Endothelial cell of umbilical vein (primary cell): ENCODE measurements around the gene KL. TPM values are rescaled to one million over a fixed set of nuclear protein-coding genes. Genes with fewer than 3 reads are reported as not detected.

Experiments used
- BruUV-seq: library from RNA; stranded (reverse); fragments of 400-500 nt; replicated peaks from 2 replicates; lab custom pipeline; 2021; lab: Mats Ljungman, UMichigan
- CTCF ChIA-PET: fragments of 300-600, 350-600 bp; sonication (Branson Sonifier 250); formaldehyde crosslinking; loops from one replicate; lab custom pipeline; 2021; ENCODE audit warnings: antibody characterized with exemption, inconsistent platforms; lab: Charles Lee
- POLR2A ChIA-PET: fragments of 300-600, 350-600 bp; sonication (Branson Sonifier 250); formaldehyde crosslinking; loops from one replicate; lab custom pipeline; 2021; ENCODE audit warnings: antibody characterized with exemption, inconsistent platforms; lab: Charles Lee
- DNase-seq: peaks from one replicate; pipeline ENCODE4 v3.0.0-alpha.2; 2011; ENCODE audit warnings: low read depth, low spot score
- FAIRE-seq: peaks from 2 replicates; lab custom pipeline; 2011; peaks lifted over from hg19 to GRCh38; lab: Jason Lieb, UNC
- H2AFZ ChIP-seq: 2 replicates; pipeline ENCODE4 v1.6.0; 2012; ENCODE audit warnings: low read depth, low read length, control low read depth, inconsistent platforms
- H3K27ac ChIP-seq: 2 replicates; pipeline ENCODE4 v1.5.1; 2011; ENCODE audit warnings: low read depth, mild to moderate bottlenecking, control low read depth, low read length, moderate library complexity; ENCODE audit not compliant: insufficient read depth
- H3K27me3 ChIP-seq, 2 experiments: 2 replicates each; pipeline versions ENCODE4 v1.6.0 to v1.6.1; 2011; ENCODE audit warnings: low read length in 2 of 2, mixed read lengths in 1 of 2; ENCODE audit not compliant: control insufficient read depth in 2 of 2, insufficient read depth in 2 of 2
- H3K36me3 ChIP-seq, 2 experiments: 2 replicates in 1 of 2; 3 replicates in 1 of 2; pipeline ENCODE4 v1.5.1; 2011; ENCODE audit warnings: low read length in 2 of 2, mild to moderate bottlenecking in 1 of 2, moderate library complexity in 1 of 2; ENCODE audit not compliant: control insufficient read depth in 2 of 2, insufficient read depth in 2 of 2; ENCODE audit errors: extremely low read depth in 1 of 2
- H3K4me1 ChIP-seq: 3 replicates; pipeline ENCODE4 v1.5.1; 2011; ENCODE audit warnings: mild to moderate bottlenecking, low read length; ENCODE audit not compliant: control insufficient read depth, insufficient read depth; ENCODE audit errors: extremely low read depth
- H3K4me2 ChIP-seq: 2 replicates; pipeline ENCODE4 v1.6.1; 2011; ENCODE audit warnings: low read length, control low read depth, mixed read lengths; ENCODE audit not compliant: insufficient read depth
- H3K4me3 ChIP-seq, 3 experiments: fragments of 200-600 bp in 1 of 3; sonication (generic), shearing (Covaris generic) in 1 of 3; replicated peaks in 1 of 3; 2 replicates each; pipeline ENCODE4 v1.5.1; 2011 to 2016; ENCODE audit warnings: control low read depth in 3 of 3, low read length in 3 of 3, mild to moderate bottlenecking in 2 of 3, inconsistent platforms in 1 of 3, low read depth in 1 of 3, moderate library complexity in 1 of 3; ENCODE audit not compliant: insufficient read depth in 1 of 3
- H3K79me2 ChIP-seq: 2 replicates; pipeline ENCODE4 v1.6.0; 2012; ENCODE audit warnings: low read length, inconsistent platforms; ENCODE audit not compliant: control insufficient read depth, insufficient read depth
- H3K9ac ChIP-seq: replicated peaks from 2 replicates; pipeline ENCODE3; 2011; ENCODE audit warnings: low read length, control low read depth; ENCODE audit not compliant: insufficient read depth; ENCODE audit errors: extremely low read depth
- H3K9me1 ChIP-seq: replicated peaks from 3 replicates; pipeline ENCODE4 v1.6.0; 2011; ENCODE audit warnings: mild to moderate bottlenecking, low read length; ENCODE audit not compliant: control insufficient read depth, insufficient read depth; ENCODE audit errors: extremely low read depth
- H3K9me3 ChIP-seq: replicated peaks from 2 replicates; pipeline ENCODE4 v1.5.1; 2012; ENCODE audit warnings: low read length, inconsistent platforms; ENCODE audit not compliant: control insufficient read depth, insufficient read depth
- H4K20me1 ChIP-seq: replicated peaks from 2 replicates; pipeline ENCODE3; 2011; ENCODE audit warnings: mild to moderate bottlenecking, low read length; ENCODE audit not compliant: control insufficient read depth, insufficient read depth; ENCODE audit errors: extremely low read depth
- EZH2 ChIP-seq: IDR thresholded peaks from 2 replicates; pipeline ENCODE4 v1.6.1; 2012; ENCODE audit warnings: borderline replicate concordance, low read depth, mild to moderate bottlenecking, moderate library complexity, low read length, inconsistent platforms; ENCODE audit not compliant: severe bottlenecking
- FOS ChIP-seq: IDR thresholded peaks from 2 replicates; pipeline ENCODE4 v1.6.1; 2011; ENCODE audit warnings: mild to moderate bottlenecking, low read length, moderate library complexity, borderline replicate concordance; ENCODE audit not compliant: insufficient read depth
- GATA2 ChIP-seq: IDR thresholded peaks from 2 replicates; pipeline ENCODE4 v1.7.0; 2011; ENCODE audit warnings: low read depth, mild to moderate bottlenecking, moderate library complexity, mixed read lengths, low read length; ENCODE audit not compliant: insufficient read length, insufficient read depth
- JUN ChIP-seq: IDR thresholded peaks from 2 replicates; pipeline ENCODE4 v1.6.1; 2011; ENCODE audit warnings: borderline replicate concordance, low read depth; ENCODE audit not compliant: insufficient read length, insufficient read depth
- MYC ChIP-seq: IDR thresholded peaks from one replicate; pipeline ENCODE4 v1.6.1; 2011; ENCODE audit warnings: mild to moderate bottlenecking, low read depth, low read length
- POLR2AphosphoS5 ChIP-seq: IDR thresholded peaks from 2 replicates; pipeline ENCODE4 v1.6.1; 2012; ENCODE audit warnings: low read depth, mild to moderate bottlenecking, control low read depth, low read length, moderate library complexity; ENCODE audit not compliant: insufficient read depth
- dilution Hi-C: fragments of 300-500 bp; cut with MboI; formaldehyde crosslinking; loops from one replicate; pipeline ENCODE4 v1.15.0; 2019; ENCODE audit warnings: low sequenced_read_pairs; ENCODE audit not compliant: extremely low pct_ligation_motif_present
- intact Hi-C: fragments of 100-400 bp; cut with micrococcal nuclease; formaldehyde crosslinking; loops from one replicate; pipeline ENCODE4 v1.10.0; 2022
- polyA plus RNA-seq, 4 experiments: library from polyadenylated mRNA; depleted of rRNA in 3 of 4; stranded (reverse) in 3 of 4; unstranded in 1 of 4; fragments of >200 nt; gene quantifications; 2 replicates each; pipeline versions ENCODE4 v1.2.1 to v1.2.3, GENCODE V29; 2011 to 2012; ENCODE audit warnings: missing spikeins in 1 of 4
- total RNA-seq: library from RNA; stranded (reverse); gene quantifications from 2 replicates; pipeline ENCODE4 v1.2.3, GENCODE V29; 2021
- TF ChIP-seq, protein P1 (sequence below): IDR thresholded peaks from 2 replicates; pipeline ENCODE4 v1.6.1; 2011; ENCODE audit not compliant: insufficient read depth, insufficient read length

The KL gene
- total and polyA plus RNA-seq, 2 donors (not counting 3 experiments of a cell fraction or from before 2014, with no cell fraction given) = 0.01 to 0.07 TPM

DNA sequence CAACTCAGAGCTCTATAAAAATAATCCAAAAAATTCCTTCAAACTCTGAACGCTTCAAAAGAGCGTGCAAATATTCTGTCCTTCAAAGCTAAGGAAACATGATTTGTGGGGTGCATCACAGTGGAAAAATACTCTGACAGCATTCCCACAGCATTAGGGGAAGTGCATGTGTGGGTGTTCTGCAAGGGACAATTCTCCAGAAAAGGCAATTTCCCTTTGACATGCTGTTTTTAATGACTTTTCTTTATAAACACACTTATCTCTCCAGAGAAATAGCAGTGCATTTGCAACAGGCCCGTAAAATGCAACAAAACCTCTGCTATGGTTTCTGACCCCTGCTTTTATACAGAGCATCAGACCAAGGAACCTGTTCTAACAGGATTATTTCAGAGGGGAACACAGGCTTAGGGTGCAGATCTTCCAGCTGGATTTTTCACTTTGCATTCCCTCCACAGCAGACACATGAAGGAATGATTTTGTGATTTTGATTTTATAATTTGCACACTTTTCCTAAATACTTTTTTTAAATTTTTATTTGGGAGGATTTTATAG, 42.6 kb downstream of the KL start:
- Histone ChIP-seq H4K20me1 (no peaks in the 10 kb centered on the region), H3K36me3 (no peaks in the 10 kb centered on the region), H3K79me2 (no peaks in the 10 kb centered on the region), H3K9me3 (no peaks in the 10 kb centered on the region), H3K9me1 (no peaks in the 10 kb centered on the region), H3K4me1 (no peaks in the 10 kb centered on the region), H2AFZ (no peak overlapping the region), H3K4me2 (no peak overlapping the region), H3K27me3 (peaks cover 2 to 9% of the 10 kb centered on the region in 2 experiments), H3K27ac (no peak overlapping the region), H3K9ac (no peak overlapping the region), H3K4me3 (no peak overlapping the region)
- dilution Hi-C loops = no loop called here
- TF ChIP-seq MYC = no peak
- TF ChIP-seq EZH2 = no peak
- TF ChIP-seq, protein P1, sequence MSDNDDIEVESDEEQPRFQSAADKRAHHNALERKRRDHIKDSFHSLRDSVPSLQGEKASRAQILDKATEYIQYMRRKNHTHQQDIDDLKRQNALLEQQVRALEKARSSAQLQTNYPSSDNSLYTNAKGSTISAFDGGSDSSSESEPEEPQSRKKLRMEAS = no peak
- TF ChIP-seq GATA2 = no peak
- TF ChIP-seq POLR2AphosphoS5 = no peak
- BruUV-seq = no TSS peak
- intact Hi-C loops = no loop called here
- CTCF ChIA-PET = interaction anchor here (2.3 to 4.3 kb wide), 4 partner anchors 11 to 53 kb away, joined by 10 to 30 read pairs (median 14); no protein-coding TSS in a partner anchor
- DNase-seq = no peak
- FAIRE-seq = no peak
- POLR2A ChIA-PET = no interaction called here

- dilution Hi-C loops (no loop called here), intact Hi-C loops (no loop called here)
- Histone ChIP-seq H3K27me3 (peaks cover 2 to 6% of the 10 kb centered on the region in 2 experiments), H3K27ac (no peak overlapping the region), H3K4me2 (no peak overlapping the region), H3K9me3 (no peaks in the 10 kb centered on the region), H3K79me2 (no peaks in the 10 kb centered on the region), H2AFZ (no peak overlapping the region), H3K36me3 (no peaks in the 10 kb centered on the region), H3K9me1 (no peaks in the 10 kb centered on the region), H3K4me3 (no peak overlapping the region), H3K4me1 (no peaks in the 10 kb centered on the region), H3K9ac (no peak overlapping the region), H4K20me1 (no peaks in the 10 kb centered on the region)
- ChIA-PET POLR2A (no interaction called here), CTCF (interaction anchor here (1.4 kb wide), 1 partner anchor 9 kb away, joined by 3 read pairs; no protein-coding TSS in a partner anchor)
- no peak for TF ChIP-seq POLR2AphosphoS5
- no peak for TF ChIP-seq FOS
- TF ChIP-seq MYC = no peak
- no peak for TF ChIP-seq GATA2
- TF ChIP-seq EZH2 = no peak
- TF ChIP-seq JUN = no peak
- no TSS peak for BruUV-seq
- no peak for DNase-seq
- FAIRE-seq = no peak
Measured at GRCh38 chr13:33060815-33061214, 44.6 kb downstream of the KL start.
